Neuronal stem cell (in vitro differentiated cells): ENCODE measurements around the gene PNPLA1.

Experiments
- DNase-seq: peaks from one replicate; pipeline ENCODE4 v3.0.0-alpha.2; 2013; ENCODE audit warnings: low spot score
- H2AFZ ChIP-seq: one replicate; pipeline ENCODE4 v1.6.1; 2013; ENCODE audit warnings: mild to moderate bottlenecking, low read length, inconsistent platforms
- H2AK5ac ChIP-seq: 2 replicates; pipeline ENCODE4 v1.6.1; 2013; ENCODE audit warnings: low read depth, mild to moderate bottlenecking, inconsistent platforms, low read length, moderate library complexity, mixed read lengths
- H2BK120ac ChIP-seq: 2 replicates; pipeline ENCODE4 v1.6.1; 2013; ENCODE audit warnings: low read depth, mild to moderate bottlenecking, inconsistent platforms, low read length, moderate library complexity, mixed read lengths
- H2BK12ac ChIP-seq: one replicate; pipeline ENCODE4 v1.6.1; 2013; ENCODE audit warnings: low read length, inconsistent platforms
- H2BK15ac ChIP-seq: 2 replicates; pipeline ENCODE4 v1.6.1; 2013; ENCODE audit warnings: mild to moderate bottlenecking, low read length, inconsistent platforms, mixed read lengths
- H2BK5ac ChIP-seq: one replicate; pipeline ENCODE4 v1.6.1; 2013; ENCODE audit warnings: inconsistent platforms, mild to moderate bottlenecking, low read length, moderate library complexity
- H3K14ac ChIP-seq: one replicate; pipeline ENCODE4 v1.6.1; 2013; ENCODE audit warnings: low read length, inconsistent platforms
- H3K18ac ChIP-seq: 2 replicates; pipeline ENCODE4 v1.6.1; 2013; ENCODE audit warnings: low read length, inconsistent platforms
- H3K23ac ChIP-seq: 2 replicates; pipeline ENCODE4 v1.6.1; 2013; ENCODE audit warnings: low read depth, mild to moderate bottlenecking, mixed read lengths, low read length, inconsistent platforms; ENCODE audit not compliant: poor library complexity
- H3K27ac ChIP-seq: replicated peaks from 3 replicates; pipeline ENCODE4 v1.5.1; 2013; ENCODE audit warnings: low read length, inconsistent platforms
- H3K27me3 ChIP-seq, 3 experiments: 2 replicates each; pipeline ENCODE4 v1.6.1; 2013; ENCODE audit warnings: low read length in 3 of 3, mild to moderate bottlenecking in 2 of 3, inconsistent platforms in 1 of 3, low read depth in 1 of 3, mixed read lengths in 1 of 3, moderate library complexity in 1 of 3; ENCODE audit not compliant: control insufficient read depth in 3 of 3, insufficient read depth in 3 of 3
- H3K36me3 ChIP-seq, 2 donors: replicated peaks in 1 of 2; 2 replicates each; pipeline ENCODE4 v1.6.1; 2013; ENCODE audit warnings: low read length in 2 of 2; ENCODE audit not compliant: control insufficient read depth in 2 of 2, insufficient read depth in 2 of 2
- H3K4ac ChIP-seq: 2 replicates; pipeline ENCODE4 v1.6.1; 2013; ENCODE audit warnings: inconsistent platforms, mild to moderate bottlenecking, low read length, moderate library complexity
- H3K4me1 ChIP-seq, 2 donors: 1 replicate in 1 of 2; 2 replicates in 1 of 2; pipeline ENCODE4 v1.6.1; 2013; ENCODE audit warnings: low read length in 2 of 2, low read depth in 1 of 2; ENCODE audit not compliant: control insufficient read depth in 2 of 2, insufficient read depth in 1 of 2
- H3K4me2 ChIP-seq: one replicate; pipeline ENCODE4 v1.6.1; 2013; ENCODE audit warnings: mild to moderate bottlenecking, low read length, inconsistent platforms; ENCODE audit not compliant: insufficient read depth, poor library complexity, severe bottlenecking
- H3K4me3 ChIP-seq, 2 donors: 2 replicates each; pipeline ENCODE4 v1.5.1; 2013; ENCODE audit warnings: low read length in 2 of 2, mild to moderate bottlenecking in 2 of 2, inconsistent platforms in 1 of 2, moderate library complexity in 1 of 2
- H3K79me1 ChIP-seq: one replicate; pipeline ENCODE4 v1.6.1; 2013; ENCODE audit warnings: low read depth, mild to moderate bottlenecking, inconsistent platforms, low read length, moderate library complexity
- H3K9ac ChIP-seq: one replicate; pipeline ENCODE4 v1.6.1; 2013; ENCODE audit warnings: mild to moderate bottlenecking, low read depth, low read length, inconsistent platforms; ENCODE audit not compliant: poor library complexity
- H3K9me3 ChIP-seq, 2 donors: replicated peaks in 1 of 2; 2 replicates each; pipeline versions ENCODE3 to v1.6.1; 2013; ENCODE audit warnings: low read length in 2 of 2, mild to moderate bottlenecking in 2 of 2, inconsistent platforms in 1 of 2, low read depth in 1 of 2, mixed read lengths in 1 of 2, moderate library complexity in 1 of 2; ENCODE audit not compliant: control insufficient read depth in 2 of 2, insufficient read depth in 1 of 2
- H4K8ac ChIP-seq: one replicate; pipeline ENCODE4 v1.6.1; 2013; ENCODE audit warnings: low read depth, mild to moderate bottlenecking, inconsistent platforms, low read length, moderate library complexity
- H4K91ac ChIP-seq: one replicate; pipeline ENCODE4 v1.6.1; 2013; ENCODE audit warnings: low read length, low read depth, mild to moderate bottlenecking, inconsistent platforms; ENCODE audit not compliant: poor library complexity
- WGBS, 2 donors: extraction: QIAGEN DNeasy Blood & Tissue Kit; methylation state at CpG; one replicate each; pipeline ENCODE4 v1.1.7; 2013; ENCODE audit warnings: missing lambda C conversion rate in 2 of 2, mixed read lengths in 1 of 2; ENCODE audit not compliant: insufficient read length in 2 of 2, insufficient replicate concordance in 1 of 2; ENCODE audit errors: extremely low coverage in 2 of 2; 5-methylcytosine and 5-hydroxymethylcytosine counted together

Gene PNPLA1

GRCh38 chr6:36242626-36243025, 27.2 kb upstream of the PNPLA1 start:
- H3K27ac ChIP-seq = no peak overlapping the region
- no peak overlapping the region for H3K4me2 ChIP-seq
- H2BK120ac ChIP-seq = no peak overlapping the region
- H3K27me3 ChIP-seq = no peaks in the 10 kb centered on the region
- no peak overlapping the region for H3K23ac ChIP-seq
- no peak overlapping the region for H3K14ac ChIP-seq
- no peak overlapping the region for H3K4ac ChIP-seq
- H3K9me3 ChIP-seq = peaks cover 0 to 2% of the 10 kb centered on the region in 2 donors
- no peaks in the 10 kb centered on the region for H3K79me1 ChIP-seq
- no peak overlapping the region for H2BK5ac ChIP-seq
- H2AK5ac ChIP-seq = no peak overlapping the region
- H3K18ac ChIP-seq = no peak overlapping the region
- no peak overlapping the region for H4K8ac ChIP-seq
- no peak overlapping the region for H2AFZ ChIP-seq
- no peak overlapping the region for H3K4me3 ChIP-seq
- no CpG with 5 or more reads among the region's 4 CpGs for WGBS, 2 donors
- no peak for DNase-seq
- H3K36me3 ChIP-seq = no peaks in the 10 kb centered on the region
- H2BK12ac ChIP-seq = no peak overlapping the region
- no peak overlapping the region for H2BK15ac ChIP-seq
- no peak overlapping the region for H4K91ac ChIP-seq
- H3K4me1 ChIP-seq = peaks cover 19 to 23% of the 10 kb centered on the region in 2 donors
- no peak overlapping the region for H3K9ac ChIP-seq

GRCh38 chr6:36243562-36244212, 26.2 kb upstream of the PNPLA1 start:
- Histone ChIP-seq H3K4me2 (no peak overlapping the region), H3K36me3 (no peaks in the 10 kb centered on the region), H2BK12ac (no peak overlapping the region), H3K23ac (no peak overlapping the region), H3K9ac (no peak overlapping the region), H3K27me3 (no peaks in the 10 kb centered on the region), H3K4me3 (no peak overlapping the region), H3K4me1 (peaks cover 19 to 23% of the 10 kb centered on the region in 2 donors), H3K18ac (no peak overlapping the region), H3K9me3 (peaks cover 0 to 2% of the 10 kb centered on the region in 2 donors), H4K8ac (no peak overlapping the region), H4K91ac (no peak overlapping the region), H3K4ac (no peak overlapping the region), H2BK15ac (no peak overlapping the region), H2AFZ (no peak overlapping the region), H3K27ac (no peak overlapping the region), H2BK120ac (no peak overlapping the region), H3K79me1 (no peaks in the 10 kb centered on the region), H2AK5ac (no peak overlapping the region), H2BK5ac (no peak overlapping the region), H3K14ac (no peak overlapping the region)
- no CpG with 5 or more reads among the region's 3 CpGs for WGBS, 2 donors
- DNase-seq = no peak

- H3K4me3 ChIP-seq = no peak overlapping the region
- H3K36me3 ChIP-seq = no peaks in the 10 kb centered on the region
- peak overlapping the region; percentile 7 for H3K27ac ChIP-seq
- H3K23ac ChIP-seq = no peak overlapping the region
- H3K27me3 ChIP-seq = no peaks in the 10 kb centered on the region
- no peak overlapping the region for H3K9ac ChIP-seq
- no peak overlapping the region for H3K4ac ChIP-seq
- no peak overlapping the region for H2BK15ac ChIP-seq
- no peak overlapping the region for H2BK5ac ChIP-seq
- peaks cover 19 to 23% of the 10 kb centered on the region in 2 donors for H3K4me1 ChIP-seq
- H3K9me3 ChIP-seq = no peaks in the 10 kb centered on the region
- H3K4me2 ChIP-seq = no peak overlapping the region
- no CpG with 5 or more reads among the region's 8 CpGs for WGBS, 2 donors
- H3K18ac ChIP-seq = peak overlapping the region; percentile 78
- H2BK12ac ChIP-seq = no peak overlapping the region
- H2AK5ac ChIP-seq = no peak overlapping the region
- no peak overlapping the region for H2BK120ac ChIP-seq
- H3K79me1 ChIP-seq = no peaks in the 10 kb centered on the region
- DNase-seq = peak; percentile 29
- no peak overlapping the region for H4K91ac ChIP-seq
- no peak overlapping the region for H3K14ac ChIP-seq
- peak overlapping the region; percentile 41 for H2AFZ ChIP-seq
- H4K8ac ChIP-seq = no peak overlapping the region
These were observed 25.1 kb upstream of the PNPLA1 start for GRCh38 chr6:36244641-36245280.

- Histone ChIP-seq H3K9me3 (no peaks in the 10 kb centered on the region), H3K36me3 (no peaks in the 10 kb centered on the region), H3K4ac (peak overlapping the region; percentile 93), H3K4me3 (no peak overlapping the region), H3K4me2 (no peak overlapping the region), H4K8ac (peak overlapping the region; percentile 67), H2AFZ (peak overlapping the region; percentile 41), H3K27me3 (no peaks in the 10 kb centered on the region), H3K79me1 (no peaks in the 10 kb centered on the region), H2BK12ac (peak overlapping the region; percentile 8), H3K9ac (no peak overlapping the region), H2BK120ac (no peak overlapping the region), H3K23ac (no peak overlapping the region), H4K91ac (peak overlapping the region; percentile 85), H2BK5ac (no peak overlapping the region), H3K27ac (peak overlapping the region; percentile 5), H3K4me1 (peaks cover 19 to 23% of the 10 kb centered on the region in 2 donors), H2AK5ac (peak overlapping the region; percentile 91), H3K18ac (peak overlapping the region; percentile 91), H2BK15ac (peak overlapping the region; percentile 82), H3K14ac (no peak overlapping the region)
- DNase-seq = no peak
- WGBS, 2 donors = no CpG with 5 or more reads among the region's 8 CpGs
These were observed 24.2 kb upstream of the PNPLA1 start for GRCh38 chr6:36245572-36246061.
